TTC549 (cell line): ENCODE measurements around the gene SH3RF3.

Experiments used
- FAIRE-seq: peaks from 2 replicates; lab custom pipeline; 2012; peaks lifted over from hg19 to GRCh38; lab: Jason Lieb, UNC

The SH3RF3 gene

DNA sequence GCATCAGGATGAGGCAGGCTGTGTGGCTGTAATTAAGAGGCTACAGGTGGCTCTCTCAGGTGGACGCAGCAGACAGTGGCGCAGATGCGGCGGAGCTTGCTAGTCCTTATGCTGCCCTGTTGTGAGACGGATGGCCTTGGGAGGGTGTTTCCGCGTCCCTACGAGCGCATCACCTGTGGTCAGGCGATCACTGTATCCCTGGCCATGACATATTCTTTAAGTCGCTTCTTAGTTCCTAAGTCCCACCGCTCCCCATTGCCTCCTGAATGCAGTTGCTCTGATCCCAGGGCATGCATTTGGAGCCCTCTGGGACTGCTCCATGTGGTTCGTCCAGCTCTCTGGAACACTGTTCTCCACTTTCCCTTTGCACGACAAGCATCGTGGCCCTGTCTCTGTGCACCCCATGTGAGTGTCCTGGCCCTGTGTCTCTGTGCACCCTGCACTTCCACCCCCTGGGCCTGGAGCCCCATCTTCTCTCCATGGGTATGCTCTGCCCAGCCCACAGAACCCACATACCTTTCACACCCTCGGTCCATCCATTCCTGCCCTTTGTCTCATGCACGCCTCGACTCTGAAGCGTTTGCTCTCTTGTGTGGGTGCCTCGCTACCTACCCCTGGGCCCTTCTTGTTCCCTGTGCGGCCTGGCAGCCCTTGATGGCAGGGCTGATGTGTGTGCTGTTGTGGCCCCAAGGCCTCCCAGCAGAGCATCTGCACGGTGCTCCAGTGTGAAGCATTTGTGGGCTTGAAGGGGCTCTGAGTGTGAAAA, 74.4 kb downstream of the SH3RF3 start:
- no peak for FAIRE-seq

DNA sequence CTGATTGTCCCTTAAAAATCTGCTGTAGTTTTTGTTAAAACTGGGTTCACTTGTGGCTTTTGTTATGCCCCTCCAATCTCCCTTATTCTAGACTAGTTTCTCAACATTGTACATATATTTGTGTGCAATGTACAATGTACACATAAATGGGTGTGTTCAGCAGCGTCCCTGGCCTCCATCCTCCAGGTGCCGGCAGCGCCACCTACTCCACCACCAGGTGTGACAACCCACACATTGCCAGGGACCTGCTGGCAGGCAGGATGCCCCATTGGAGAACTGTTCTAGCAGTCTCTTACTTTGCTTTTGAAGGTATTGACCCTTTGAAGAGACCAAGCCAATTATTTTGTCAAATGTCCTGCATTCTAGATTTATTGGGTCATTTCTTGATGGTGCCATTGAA, 75.4 kb downstream of the SH3RF3 start:
- FAIRE-seq = no peak

DNA sequence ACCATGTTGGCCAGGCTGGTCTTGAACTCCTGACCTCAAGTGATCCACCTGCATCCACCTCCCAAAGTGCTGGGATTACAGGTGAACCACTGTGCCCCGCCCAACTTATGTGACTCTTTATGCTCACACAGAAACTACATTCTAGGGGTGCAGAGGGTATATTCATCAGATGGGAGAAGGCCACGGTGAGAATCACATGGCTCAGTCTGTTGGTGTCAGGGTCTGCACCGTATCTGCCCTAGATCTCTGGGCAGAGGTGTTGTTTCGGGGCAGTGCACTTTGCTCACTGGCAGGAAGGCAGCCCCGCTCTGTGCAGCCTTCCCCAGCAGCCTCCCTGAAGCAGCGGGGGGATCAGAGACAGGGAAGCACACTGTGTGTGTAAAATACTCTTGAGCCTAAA, 76.4 kb downstream of the SH3RF3 start:
- no peak for FAIRE-seq

DNA sequence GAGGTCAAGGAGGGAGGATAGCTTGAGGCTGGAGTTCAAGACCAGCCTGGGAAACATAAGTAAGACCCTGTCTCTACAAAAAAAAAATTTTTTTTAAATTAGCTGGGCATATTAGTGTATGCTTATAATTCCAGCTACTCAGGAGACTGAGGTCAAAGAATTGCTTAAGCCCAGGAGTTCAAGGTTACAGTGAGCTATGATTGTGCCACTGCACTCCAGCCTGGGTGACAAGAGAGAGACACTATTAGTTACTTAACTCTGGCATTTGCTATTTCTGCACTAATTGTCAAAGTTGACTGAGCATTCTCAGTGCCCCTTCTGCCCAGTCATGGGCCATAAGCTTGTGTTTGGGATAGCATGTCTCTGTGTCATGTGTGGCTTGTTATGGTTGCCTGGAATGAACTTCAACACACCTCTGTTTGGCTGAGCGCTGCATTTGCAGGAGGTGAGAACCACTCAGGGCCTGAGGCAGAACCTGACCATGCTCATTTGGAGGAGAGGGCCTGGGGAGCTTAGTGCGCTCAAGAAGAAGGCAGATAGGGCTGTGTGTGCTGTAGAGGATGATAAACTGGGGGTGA, 77.7 kb downstream of the SH3RF3 start:
- FAIRE-seq = no peak

- no peak for FAIRE-seq
These were observed 78.2 kb downstream of the SH3RF3 start for GRCh38 chr2:109207176-109207575.

DNA sequence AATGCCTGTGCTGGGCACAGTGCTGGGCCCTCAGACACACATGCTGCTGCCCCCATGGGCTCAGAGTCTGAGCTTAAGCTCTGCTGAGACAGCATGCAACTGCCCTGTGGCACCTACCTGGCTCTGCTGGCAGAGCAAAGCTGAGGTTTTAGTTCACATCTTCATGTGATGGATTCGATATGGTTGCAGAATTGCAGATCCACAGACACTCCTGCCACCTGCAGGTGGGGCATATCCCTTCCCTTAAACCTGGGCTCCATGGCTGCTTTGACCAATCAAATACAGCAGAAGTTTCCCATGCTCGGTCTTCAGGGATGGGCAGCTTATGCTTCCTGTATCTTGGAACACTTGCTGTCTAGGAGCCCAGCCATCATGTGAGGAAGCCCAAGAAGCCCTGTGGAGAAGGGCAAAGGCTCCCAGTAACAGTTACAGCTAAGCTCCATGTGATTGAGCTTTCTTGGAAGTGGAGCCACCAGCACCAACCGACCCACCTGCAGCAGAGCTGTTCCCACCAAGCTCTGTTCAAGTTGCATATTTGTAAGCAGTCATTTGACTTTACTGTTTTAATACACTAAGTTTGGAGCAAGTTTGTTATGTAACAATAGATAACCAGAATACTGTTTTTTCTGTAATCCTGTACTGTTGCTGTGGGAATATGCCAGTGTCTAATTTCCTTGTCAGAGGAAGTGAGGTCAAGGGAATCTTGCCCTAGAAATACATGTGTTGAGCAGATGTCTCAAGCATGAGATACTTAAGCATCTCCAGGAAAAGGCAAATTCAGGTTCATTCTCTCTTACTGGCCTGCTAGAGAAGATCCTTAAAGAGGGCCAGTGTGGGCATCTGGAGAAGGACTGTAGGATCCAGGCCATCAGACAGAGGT, 79.3 kb downstream of the SH3RF3 start:
- FAIRE-seq = no peak

DNA sequence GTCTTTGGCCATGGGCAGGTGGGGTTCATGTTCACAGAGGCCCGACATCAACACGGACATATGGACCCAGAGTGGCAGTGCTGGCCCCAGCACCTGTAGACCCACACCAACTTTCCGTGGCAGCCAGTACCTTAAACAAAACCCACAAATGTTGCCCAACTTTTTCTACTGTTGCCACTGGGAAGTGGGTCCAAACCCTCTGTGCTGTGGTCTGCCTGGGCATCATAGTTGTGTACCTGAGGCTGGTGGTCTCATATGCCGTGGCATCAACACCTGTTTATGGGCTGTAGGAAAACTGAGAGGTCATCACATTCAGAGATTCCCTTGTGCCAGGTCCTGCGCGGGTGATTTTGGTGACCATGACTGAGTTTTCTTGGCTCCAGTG, 79.9 kb downstream of the SH3RF3 start:
- FAIRE-seq = no peak

DNA sequence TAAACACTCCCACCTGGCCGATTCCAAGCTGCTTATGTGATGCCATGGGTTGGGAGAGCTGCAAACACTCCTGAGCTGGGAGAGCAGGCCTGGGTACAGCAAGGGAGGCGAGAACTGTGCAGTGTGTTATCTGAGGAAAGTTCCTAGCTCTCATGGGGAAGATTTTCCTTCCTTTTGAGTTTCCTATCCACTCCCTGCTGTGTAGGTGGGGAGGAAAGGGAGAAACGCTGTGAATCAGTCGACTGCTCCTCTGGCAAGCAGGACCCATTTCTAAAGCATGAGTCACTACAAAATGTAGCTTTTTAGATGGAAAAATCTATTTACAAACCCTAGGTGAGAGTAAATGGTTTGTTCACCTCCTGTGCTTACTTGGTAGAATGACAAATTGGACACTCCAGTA, 80.4 kb downstream of the SH3RF3 start:
- no peak for FAIRE-seq

DNA sequence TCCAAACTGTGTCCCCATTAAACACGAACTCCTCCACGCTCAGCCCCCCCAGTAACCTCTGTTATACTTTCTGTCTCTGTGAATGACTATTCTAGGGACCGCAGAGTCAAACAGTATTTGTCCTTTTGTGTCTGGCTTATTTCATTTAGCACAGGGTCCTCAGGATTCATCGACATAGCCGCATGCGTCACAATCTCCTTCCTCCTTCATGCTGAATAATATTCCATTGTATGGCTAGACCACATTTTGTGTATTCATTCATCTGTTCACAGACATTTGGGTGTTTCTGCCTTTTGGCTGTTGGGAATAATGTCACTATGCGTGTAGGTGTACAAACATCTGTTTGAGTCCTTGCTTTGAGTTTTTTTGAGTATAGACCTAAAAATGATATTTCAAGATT, 80.9 kb downstream of the SH3RF3 start:
- FAIRE-seq = no peak

- no peak for FAIRE-seq
These were observed 81.6 kb downstream of the SH3RF3 start for GRCh38 chr2:109210431-109211200.

GRCh38 chr2:109211315-109211714, 82.3 kb downstream of the SH3RF3 start:
- no peak for FAIRE-seq

DNA sequence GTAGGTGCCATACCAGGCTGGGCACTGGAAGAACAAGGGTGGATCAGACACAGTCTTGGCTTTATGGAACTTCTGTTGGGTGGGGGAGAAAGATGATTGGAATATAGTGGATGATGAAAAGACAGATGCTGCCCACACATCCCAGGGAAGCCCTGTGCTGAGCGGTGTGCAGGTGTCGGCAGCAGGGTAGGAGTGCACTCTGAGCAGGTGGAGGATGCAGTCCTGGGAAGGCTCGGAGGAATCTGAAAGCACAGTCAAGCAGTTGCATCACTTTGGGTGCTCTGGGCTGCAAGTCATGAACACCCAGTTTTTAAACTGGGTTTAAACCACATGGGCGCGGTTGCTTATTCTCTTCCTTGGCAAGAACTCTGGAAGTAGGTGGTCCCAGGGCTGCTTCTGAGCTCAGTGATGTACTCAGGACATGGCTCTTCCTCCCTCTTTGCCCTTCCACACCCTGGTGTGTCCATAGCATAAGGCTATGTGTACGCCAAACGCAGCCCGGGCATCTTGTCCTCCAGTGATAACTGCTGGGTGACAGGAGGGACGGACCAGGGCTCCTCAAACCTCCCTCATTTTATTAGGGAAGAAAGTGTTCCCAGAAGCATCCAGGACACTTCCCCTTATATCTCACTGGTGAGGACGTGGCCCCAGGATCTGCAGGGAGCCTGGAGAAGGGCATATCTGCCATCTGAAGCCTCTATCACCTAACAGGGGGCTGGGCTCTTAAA, 84.0 kb downstream of the SH3RF3 start:
- FAIRE-seq = no peak

DNA sequence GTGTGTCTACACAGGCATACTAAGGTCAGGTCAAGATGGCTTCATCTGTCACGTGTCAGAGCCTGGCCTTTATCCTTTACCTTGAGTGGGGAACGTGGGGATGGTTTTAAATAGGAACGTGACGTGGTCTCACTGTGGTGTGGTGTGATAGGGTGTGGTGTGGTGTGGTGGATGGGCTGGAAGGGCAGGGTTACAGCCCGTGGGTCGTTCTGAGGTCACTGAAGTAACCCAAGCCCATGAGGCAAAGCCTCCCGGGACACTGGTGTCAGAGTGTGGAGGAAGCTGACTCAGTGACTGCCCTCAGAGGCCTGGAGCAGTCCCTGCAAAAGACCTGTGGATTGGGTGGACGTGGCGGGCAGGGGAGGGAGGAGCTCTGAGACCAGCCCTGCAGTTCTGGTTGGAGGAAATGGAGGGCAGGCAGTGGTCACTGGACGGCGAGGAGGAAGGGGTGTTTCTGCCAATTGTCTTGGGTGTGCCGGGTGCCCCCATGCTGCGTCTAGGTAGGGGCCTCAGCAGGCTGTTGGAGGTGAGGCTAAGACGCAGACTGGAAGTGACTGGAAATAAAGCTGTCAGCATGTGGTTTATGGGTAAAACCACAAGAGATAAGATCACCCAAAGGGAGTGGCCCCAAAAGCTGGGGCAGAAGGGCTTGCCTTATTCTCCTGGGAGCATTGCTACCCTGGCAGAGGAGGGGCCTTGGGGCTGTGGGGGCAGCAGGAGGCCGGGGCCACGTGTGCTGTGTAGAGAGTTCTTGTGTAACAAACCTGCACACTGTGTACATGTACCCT, 84.8 kb downstream of the SH3RF3 start:
- FAIRE-seq = no peak

DNA sequence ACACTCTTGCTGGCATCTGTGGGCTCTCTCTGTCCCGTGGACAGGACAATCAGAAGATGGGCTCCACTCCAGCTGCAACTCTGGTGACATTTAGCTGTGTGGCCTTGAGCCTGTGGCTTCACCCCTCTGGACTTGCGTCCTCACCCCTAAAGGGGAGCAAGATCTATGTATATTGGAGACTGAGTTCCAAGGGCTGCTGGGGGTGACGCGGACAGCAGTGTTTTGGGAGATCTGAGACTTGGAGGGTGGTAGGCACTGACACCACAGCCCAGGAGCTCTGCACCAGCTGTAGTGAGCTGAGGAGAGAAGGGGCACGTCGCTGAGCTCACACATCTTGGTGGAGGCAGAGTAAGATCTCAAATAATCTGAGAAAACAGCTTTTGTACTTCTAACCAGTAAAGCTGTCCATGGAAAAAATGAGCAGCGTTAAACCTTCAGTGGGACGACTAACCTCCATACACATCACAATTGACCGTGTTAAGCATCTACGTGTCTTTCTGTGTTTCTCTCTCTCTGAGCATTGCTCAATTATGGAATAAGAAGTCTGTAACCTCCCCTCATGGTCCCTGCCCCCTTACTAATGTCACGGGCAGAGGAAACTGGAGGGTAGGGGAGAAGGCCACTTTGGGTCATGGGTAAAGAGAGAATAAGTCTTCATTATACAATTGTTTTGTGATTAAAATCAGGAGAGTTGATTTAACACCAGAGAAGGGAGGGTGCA, 85.8 kb downstream of the SH3RF3 start:
- FAIRE-seq = no peak

GRCh38 chr2:109215866-109216265, 86.9 kb downstream of the SH3RF3 start:
- FAIRE-seq = no peak

DNA sequence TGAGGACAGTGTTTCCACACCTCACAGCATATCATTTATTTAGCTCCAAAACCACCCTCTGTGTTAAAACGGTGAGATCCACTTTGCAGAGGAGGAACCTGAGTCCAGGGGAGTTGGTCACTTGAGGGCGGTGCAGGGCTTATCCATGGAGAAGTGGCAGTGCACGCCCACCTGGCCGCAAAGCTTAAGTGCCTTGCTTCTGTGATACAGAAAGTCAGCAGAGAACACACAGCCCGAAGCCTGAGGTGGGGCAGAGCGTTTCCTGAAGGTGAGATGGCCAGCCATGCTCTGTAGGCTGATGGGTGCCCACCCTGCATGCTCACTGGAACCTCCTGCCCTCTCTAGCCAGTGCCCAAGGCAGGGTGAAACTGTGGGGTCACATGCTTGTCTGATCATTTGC, 87.3 kb downstream of the SH3RF3 start:
- no peak for FAIRE-seq

DNA sequence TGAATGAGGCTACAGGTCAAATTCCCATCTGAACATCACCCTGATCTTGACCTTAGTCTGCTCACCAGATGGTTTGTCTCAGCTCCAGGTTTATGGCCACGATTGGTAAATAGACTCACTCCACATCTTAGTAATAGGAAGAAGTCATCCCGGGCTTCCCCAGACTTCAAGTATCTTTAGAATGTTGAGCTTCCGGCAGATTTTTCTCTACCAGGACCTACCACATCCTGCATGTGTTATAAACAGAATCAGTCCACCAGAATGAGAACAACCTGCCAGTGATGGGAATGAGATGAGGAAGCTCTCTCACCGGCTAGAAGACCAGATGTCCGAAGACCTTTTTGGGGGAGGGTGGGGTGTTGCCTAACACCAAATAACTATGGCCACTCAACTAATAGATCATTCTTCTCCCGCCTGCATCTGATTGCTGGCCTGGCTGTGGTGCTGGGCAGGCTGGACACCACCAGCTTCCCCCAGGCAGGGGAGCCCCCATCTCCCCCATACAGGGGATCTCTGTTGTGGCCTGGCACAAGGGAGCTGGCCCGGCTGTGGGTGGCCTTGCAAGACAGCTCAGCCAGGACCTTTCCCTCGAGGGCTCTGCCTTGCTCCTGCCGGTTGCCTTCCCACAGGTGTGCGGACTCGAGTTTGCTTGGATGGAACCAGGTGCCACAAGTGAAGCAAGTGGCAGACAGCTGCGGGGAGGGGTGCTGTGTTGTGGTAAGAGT, 88.5 kb downstream of the SH3RF3 start:
- no peak for FAIRE-seq

GRCh38 chr2:109218087-109218791, 89.2 kb downstream of the SH3RF3 start:
- FAIRE-seq = no peak

DNA sequence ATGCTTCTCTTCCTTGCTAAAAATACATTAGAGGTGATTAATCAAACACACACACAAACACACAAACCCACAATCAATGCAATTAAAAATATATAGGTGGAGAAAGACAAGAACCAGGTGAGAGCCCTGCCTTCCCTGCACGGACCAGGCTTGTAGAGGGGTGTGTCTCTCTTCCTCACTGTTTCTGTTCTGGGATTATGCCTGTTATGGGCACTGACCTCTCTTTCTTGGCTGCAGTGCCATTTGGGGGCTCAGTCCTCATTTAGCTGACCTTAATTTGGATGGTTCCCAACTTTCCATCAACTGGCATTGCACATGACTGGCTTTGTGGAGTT, 89.8 kb downstream of the SH3RF3 start:
- no peak for FAIRE-seq
